Caco-2 (cell line): ENCODE results near the gene MARCHF9. TPM values are rescaled to one million over a fixed set of nuclear protein-coding genes. Genes with fewer than 3 reads are reported as not detected.
"Not testable (repeated sequence)": the region's sequence is repeated elsewhere in the genome, so short reads cannot be mapped to it uniquely, and the experiment has no call there.

Source experiments
- BruUV-seq: library from RNA; stranded (reverse); fragments of 400-500 nt; replicated peaks from 2 replicates; lab custom pipeline; 2021; lab: Mats Ljungman, UMichigan
- CTCF ChIA-PET: fragments of 300-600 bp; sonication (Branson Sonifier 250); formaldehyde crosslinking; loops from one replicate; lab custom pipeline; 2022; ENCODE audit warnings: antibody characterized with exemption; lab: Charles Lee
- POLR2A ChIA-PET: fragments of 300-600 bp; sonication (Branson Sonifier 250); formaldehyde crosslinking; loops from one replicate; lab custom pipeline; 2022; ENCODE audit warnings: antibody characterized with exemption; lab: Charles Lee
- DNase-seq, 2 experiments: peaks; one replicate each; pipeline versions ENCODE4 v3.0.0 to v3.0.0-alpha.2; 2020 to 2022
- H3K27me3 ChIP-seq: replicated peaks from 2 replicates; pipeline ENCODE4 v1.6.0; 2011; ENCODE audit warnings: low read length; ENCODE audit not compliant: control insufficient read depth, insufficient read depth
- H3K36me3 ChIP-seq: 2 replicates; pipeline ENCODE4 v1.5.1; 2011; ENCODE audit warnings: low read length; ENCODE audit not compliant: control insufficient read depth, insufficient read depth
- H3K4me1 ChIP-seq: fragments of 250-450 bp; sonication (Bioruptor Pico); 2 replicates; pipeline ENCODE4 v1.5.1; 2020; ENCODE audit warnings: mild to moderate bottlenecking
- H3K4me3 ChIP-seq: 2 replicates; pipeline ENCODE4 v1.5.1; 2011; ENCODE audit warnings: low read depth, mild to moderate bottlenecking, control low read depth, low read length
- H3K9me3 ChIP-seq: fragments of 250-450 bp; sonication (Bioruptor Pico); 2 replicates; pipeline ENCODE4 v1.5.1; 2020; ENCODE audit warnings: mild to moderate bottlenecking, moderate library complexity
- H3K27ac Mint-ChIP-seq: one replicate; pipeline ENCODE4 v1.8.0; 2022; ENCODE audit warnings: mixed read lengths; ENCODE audit not compliant: unreplicated experiment
- H3K27me3 Mint-ChIP-seq: one replicate; pipeline ENCODE4 v1.8.0; 2022; ENCODE audit warnings: mixed read lengths; ENCODE audit not compliant: insufficient read depth, unreplicated experiment
- H3K36me3 Mint-ChIP-seq: one replicate; pipeline ENCODE4 v1.8.0; 2022; ENCODE audit warnings: mild to moderate bottlenecking, mixed read lengths; ENCODE audit not compliant: insufficient read depth, unreplicated experiment
- H3K4me1 Mint-ChIP-seq: one replicate; pipeline ENCODE4 v1.8.0; 2022; ENCODE audit warnings: low read depth, mixed read lengths; ENCODE audit not compliant: unreplicated experiment
- H3K4me3 Mint-ChIP-seq: one replicate; pipeline ENCODE4 v1.8.0; 2022; ENCODE audit warnings: mild to moderate bottlenecking, moderate library complexity, mixed read lengths; ENCODE audit not compliant: unreplicated experiment
- H3K9me3 Mint-ChIP-seq: one replicate; pipeline ENCODE4 v1.8.0; 2022; ENCODE audit warnings: mixed read lengths; ENCODE audit not compliant: unreplicated experiment
- intact Hi-C: fragments of 100-400 bp; cut with micrococcal nuclease; formaldehyde crosslinking; loops from one replicate; pipeline ENCODE4 v1.10.0; 2022; ENCODE audit not compliant: unreplicated experiment
- total RNA-seq: library from RNA; stranded (reverse); gene quantifications from 2 replicates; pipeline ENCODE4 v1.2.3, GENCODE V29; 2022
- TF ChIP-seq, protein P1 (sequence below), 2 experiments: fragments of 200-600 bp in 1 of 2; IDR thresholded peaks; 1 replicate in 1 of 2; 2 replicates in 1 of 2; pipeline versions ENCODE4 v1.5.1 to v1.8.0; 2011 to 2022; ENCODE audit warnings: antibody characterized with exemption in 1 of 2, control low read depth in 1 of 2, inconsistent platforms in 1 of 2, low read depth in 1 of 2, low read length in 1 of 2, mild to moderate bottlenecking in 1 of 2, moderate library complexity in 1 of 2; ENCODE audit not compliant: insufficient read depth in 1 of 2, severe bottlenecking in 1 of 2, unreplicated experiment in 1 of 2

The MARCHF9 gene
- total RNA-seq, 1 experiment from 2014 or later = 11.0 TPM

- TF ChIP-seq, protein P1, sequence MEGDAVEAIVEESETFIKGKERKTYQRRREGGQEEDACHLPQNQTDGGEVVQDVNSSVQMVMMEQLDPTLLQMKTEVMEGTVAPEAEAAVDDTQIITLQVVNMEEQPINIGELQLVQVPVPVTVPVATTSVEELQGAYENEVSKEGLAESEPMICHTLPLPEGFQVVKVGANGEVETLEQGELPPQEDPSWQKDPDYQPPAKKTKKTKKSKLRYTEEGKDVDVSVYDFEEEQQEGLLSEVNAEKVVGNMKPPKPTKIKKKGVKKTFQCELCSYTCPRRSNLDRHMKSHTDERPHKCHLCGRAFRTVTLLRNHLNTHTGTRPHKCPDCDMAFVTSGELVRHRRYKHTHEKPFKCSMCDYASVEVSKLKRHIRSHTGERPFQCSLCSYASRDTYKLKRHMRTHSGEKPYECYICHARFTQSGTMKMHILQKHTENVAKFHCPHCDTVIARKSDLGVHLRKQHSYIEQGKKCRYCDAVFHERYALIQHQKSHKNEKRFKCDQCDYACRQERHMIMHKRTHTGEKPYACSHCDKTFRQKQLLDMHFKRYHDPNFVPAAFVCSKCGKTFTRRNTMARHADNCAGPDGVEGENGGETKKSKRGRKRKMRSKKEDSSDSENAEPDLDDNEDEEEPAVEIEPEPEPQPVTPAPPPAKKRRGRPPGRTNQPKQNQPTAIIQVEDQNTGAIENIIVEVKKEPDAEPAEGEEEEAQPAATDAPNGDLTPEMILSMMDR (IDR thresholded peaks at IDR 0.05; ENCODE audit: insufficient read depth in 1 of 2, low read depth in 1 of 2, low read length in 1 of 2, severe bottlenecking in 1 of 2, unreplicated experiment in 1 of 2) = no peak
- intact Hi-C loops = loop anchor here (1.0 kb wide), 1 partner anchor 10 kb away; the partner anchor contains the start of gene TSFM
- Histone ChIP-seq H3K9me3 (no peaks in the 10 kb centered on the region), H3K4me1 (peaks cover 14% of the 10 kb centered on the region), H3K27me3 (no peaks in the 10 kb centered on the region), H3K4me3 (peak within 1 kb of the TSS; percentile 82), H3K36me3 (peaks cover 3% of the 10 kb centered on the region)
- no TSS peak for BruUV-seq
- peak within 1 kb of the TSS; percentile 88 for H3K4me3 Mint-ChIP-seq
- H3K27ac Mint-ChIP-seq = peak within 1 kb of the TSS; percentile 97
- peaks cover 8% of the 10 kb centered on the region for H3K4me1 Mint-ChIP-seq
- ChIA-PET CTCF (interaction anchor here (0.8 to 1.0 kb wide), 4 partner anchors 9 to 20 kb away, joined by 3 to 6 read pairs (median 4); partner anchors contain the start of genes CDK4 and TSFM), POLR2A (interaction anchor here (0.6 to 1.2 kb wide), 9 partner anchors 10 to 169 kb away, joined by 3 to 7 read pairs (median 3); partner anchors contain the start of genes ATP23, CDK4, CTDSP2 and TSPAN31)
- H3K27me3 Mint-ChIP-seq = no peaks in the 10 kb centered on the region
- H3K36me3 Mint-ChIP-seq = peaks cover 24% of the 10 kb centered on the region
- no peaks in the 10 kb centered on the region for H3K9me3 Mint-ChIP-seq
- DNase-seq = peak; percentile 94 to 96
These were observed 17.0 kb downstream of the MARCHF9 start, which contains the start of gene METTL1 for GRCh38 chr12:57771873-57772428. Gene METTL1, minus strand, starts transcription at chr12:57772105. Its CDS starts 22 bp downstream, at chr12:57772083.

DNA sequence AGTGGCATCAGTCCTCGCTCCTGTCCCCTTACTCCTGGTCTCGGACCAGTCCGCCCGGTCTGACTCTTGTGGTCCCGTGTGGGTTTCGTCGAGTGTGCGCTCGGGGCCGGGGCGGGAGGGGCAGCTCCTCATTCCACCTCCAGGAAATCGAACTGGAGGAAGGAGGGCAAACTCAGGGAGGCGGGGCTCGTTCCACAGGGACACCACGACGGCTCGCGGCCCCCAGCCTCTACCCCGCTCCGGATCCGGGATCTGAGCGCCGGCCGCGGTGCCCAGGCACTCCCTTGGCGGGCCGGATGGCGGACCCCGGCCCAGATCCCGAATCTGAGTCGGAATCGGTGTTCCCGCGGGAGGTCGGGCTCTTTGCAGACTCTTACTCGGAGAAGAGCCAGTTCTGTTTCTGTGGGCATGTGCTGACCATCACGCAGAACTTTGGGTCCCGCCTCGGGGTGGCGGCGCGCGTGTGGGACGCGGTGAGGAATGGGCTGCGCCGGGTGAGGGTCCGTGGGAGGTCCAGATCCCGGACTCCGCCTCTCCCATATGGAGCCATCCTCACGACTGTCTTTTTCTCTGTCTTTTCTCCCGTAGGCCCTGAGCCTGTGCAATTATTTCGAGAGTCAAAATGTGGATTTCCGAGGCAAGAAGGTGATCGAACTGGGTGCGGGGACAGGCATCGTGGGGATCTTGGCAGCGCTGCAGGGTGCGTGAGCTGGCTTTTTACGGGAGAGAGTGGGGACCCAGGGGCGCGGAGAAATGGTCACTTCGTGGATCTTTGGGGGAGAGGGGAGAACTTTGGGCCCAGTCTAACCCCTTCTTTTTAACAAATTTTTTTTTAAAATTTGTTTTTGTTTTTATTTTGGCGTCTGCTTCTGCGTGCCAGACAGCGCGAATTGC is 17.8 kb downstream of the MARCHF9 start, which contains the start of gene EEF1AKMT3:
Gene EEF1AKMT3, plus strand, starts transcription at position 186 of the 894 bp plus-strand sequence. Its CDS starts 111 bp downstream, at position 297.
- POLR2A ChIA-PET = interaction anchor here (0.6 to 1.2 kb wide), 9 partner anchors 9 to 168 kb away, joined by 3 to 7 read pairs (median 3); partner anchors contain the start of genes ATP23, CDK4, CTDSP2 and TSPAN31
- H3K4me3 Mint-ChIP-seq = peak within 1 kb of the TSS; percentile 88
- no peaks in the 10 kb centered on the region for H3K27me3 ChIP-seq
- no peaks in the 10 kb centered on the region for H3K27me3 Mint-ChIP-seq
- DNase-seq = peak; percentile 61 to 71
- TF ChIP-seq, protein P1 (IDR thresholded peaks at IDR 0.05; ENCODE audit: insufficient read depth in 1 of 2, low read depth in 1 of 2, low read length in 1 of 2, severe bottlenecking in 1 of 2, unreplicated experiment in 1 of 2) = no peak
- peaks cover 8% of the 10 kb centered on the region for H3K4me1 Mint-ChIP-seq
- peak within 1 kb of the TSS; percentile 82 for H3K4me3 ChIP-seq
- H3K36me3 Mint-ChIP-seq = peaks cover 22% of the 10 kb centered on the region
- peak within 1 kb of the TSS; percentile 97 for H3K27ac Mint-ChIP-seq
- intact Hi-C loops = loop anchor here (1.0 kb wide), 1 partner anchor 10 kb away; the partner anchor contains the start of gene TSFM
- H3K9me3 ChIP-seq = no peaks in the 10 kb centered on the region
- BruUV-seq = no TSS peak
- CTCF ChIA-PET = interaction anchor here (0.8 to 1.0 kb wide), 4 partner anchors 8 to 21 kb away, joined by 3 to 6 read pairs (median 4); partner anchors contain the start of genes CDK4 and TSFM
- peaks cover 3% of the 10 kb centered on the region for H3K36me3 ChIP-seq
- H3K9me3 Mint-ChIP-seq = no peaks in the 10 kb centered on the region
- peaks cover 9% of the 10 kb centered on the region for H3K4me1 ChIP-seq

GRCh38 chr12:57774634-57775033 is 19.7 kb downstream of the MARCHF9 start:
- H3K4me1 Mint-ChIP-seq, H3K27me3 ChIP-seq, H3K27me3 Mint-ChIP-seq, H3K4me3 Mint-ChIP-seq, H3K9me3 Mint-ChIP-seq, H3K36me3 ChIP-seq, POLR2A ChIA-PET, BruUV-seq, intact Hi-C loops, H3K4me3 ChIP-seq, H3K9me3 ChIP-seq, H3K4me1 ChIP-seq, DNase-seq, H3K27ac Mint-ChIP-seq: not testable (repeated sequence)
- CTCF ChIA-PET = interaction anchor here (0.8 kb wide), 1 partner anchor 9 kb away, joined by 3 read pairs; no protein-coding TSS in a partner anchor
- peaks cover 22% of the 10 kb centered on the region for H3K36me3 Mint-ChIP-seq
